Stimulated activated CD8-positive, alpha-beta memory T cell treated with anti-CD3 and anti-CD28 coated beads, Interleukin-4, amount 100 ng/mL, for 24 hours (primary cell): ENCODE results near the gene NR2F6.
A peak's percentile ranks its signal among the peaks of the same experiment; 100 is the strongest.

Experiments used
- DNase-seq: peaks from one replicate; pipeline ENCODE4 v3.0.0-alpha.2; 2020; ENCODE audit warnings: low read depth

NR2F6 gene

GRCh38 chr19:17263712-17264640 lies 18.3 kb upstream of the NR2F6 start:
- no peak for DNase-seq

- no peak for DNase-seq
Observed at GRCh38 chr19:17262557-17262956, 16.8 kb upstream of the NR2F6 start.

GRCh38 chr19:17260842-17261325 lies 15.2 kb upstream of the NR2F6 start:
- peak; percentile 81 for DNase-seq

GRCh38 chr19:17259934-17260333 lies 14.2 kb upstream of the NR2F6 start:
- DNase-seq = no peak

GRCh38 chr19:17259118-17259780 lies 13.5 kb upstream of the NR2F6 start:
- no peak for DNase-seq

- DNase-seq = no peak
Observed at GRCh38 chr19:17256130-17256529, 10.4 kb upstream of the NR2F6 start.

- DNase-seq = no peak
Observed at GRCh38 chr19:17255150-17255621, 9.5 kb upstream of the NR2F6 start.

GRCh38 chr19:17254636-17255035 lies 8.9 kb upstream of the NR2F6 start:
- DNase-seq = no peak

GRCh38 chr19:17249887-17250548 lies 4.3 kb upstream of the NR2F6 start:
- no peak for DNase-seq

- no peak for DNase-seq
Observed at GRCh38 chr19:17248011-17248776, 2.5 kb upstream of the NR2F6 start.

GRCh38 chr19:17246681-17247425 lies 1.1 kb upstream of the NR2F6 start:
- no peak for DNase-seq

- no peak for DNase-seq
Observed at GRCh38 chr19:17244618-17245534, 843 bp downstream of the NR2F6 start.

- DNase-seq = no peak
Observed at GRCh38 chr19:17243830-17244617, 1.7 kb downstream of the NR2F6 start.

GRCh38 chr19:17243211-17243829 lies 2.4 kb downstream of the NR2F6 start:
- no peak for DNase-seq

- no peak for DNase-seq
Observed at GRCh38 chr19:17242431-17243208, 3.1 kb downstream of the NR2F6 start.

- no peak for DNase-seq
Observed at GRCh38 chr19:17240826-17241399, 4.8 kb downstream of the NR2F6 start.

- DNase-seq = no peak
Observed at GRCh38 chr19:17240062-17240752, 5.5 kb downstream of the NR2F6 start.
